NCI-H1105 treated with DMSO at 0.1 percent for 48 hours (cell line): ENCODE results near the gene RELL1.

Experiments used
- DNase-seq: peaks from one replicate; lab custom pipeline; 2025; lab: John Stamatoyannopoulos, UW

Gene RELL1, protein sequence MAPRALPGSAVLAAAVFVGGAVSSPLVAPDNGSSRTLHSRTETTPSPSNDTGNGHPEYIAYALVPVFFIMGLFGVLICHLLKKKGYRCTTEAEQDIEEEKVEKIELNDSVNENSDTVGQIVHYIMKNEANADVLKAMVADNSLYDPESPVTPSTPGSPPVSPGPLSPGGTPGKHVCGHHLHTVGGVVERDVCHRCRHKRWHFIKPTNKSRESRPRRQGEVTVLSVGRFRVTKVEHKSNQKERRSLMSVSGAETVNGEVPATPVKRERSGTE

DNA sequence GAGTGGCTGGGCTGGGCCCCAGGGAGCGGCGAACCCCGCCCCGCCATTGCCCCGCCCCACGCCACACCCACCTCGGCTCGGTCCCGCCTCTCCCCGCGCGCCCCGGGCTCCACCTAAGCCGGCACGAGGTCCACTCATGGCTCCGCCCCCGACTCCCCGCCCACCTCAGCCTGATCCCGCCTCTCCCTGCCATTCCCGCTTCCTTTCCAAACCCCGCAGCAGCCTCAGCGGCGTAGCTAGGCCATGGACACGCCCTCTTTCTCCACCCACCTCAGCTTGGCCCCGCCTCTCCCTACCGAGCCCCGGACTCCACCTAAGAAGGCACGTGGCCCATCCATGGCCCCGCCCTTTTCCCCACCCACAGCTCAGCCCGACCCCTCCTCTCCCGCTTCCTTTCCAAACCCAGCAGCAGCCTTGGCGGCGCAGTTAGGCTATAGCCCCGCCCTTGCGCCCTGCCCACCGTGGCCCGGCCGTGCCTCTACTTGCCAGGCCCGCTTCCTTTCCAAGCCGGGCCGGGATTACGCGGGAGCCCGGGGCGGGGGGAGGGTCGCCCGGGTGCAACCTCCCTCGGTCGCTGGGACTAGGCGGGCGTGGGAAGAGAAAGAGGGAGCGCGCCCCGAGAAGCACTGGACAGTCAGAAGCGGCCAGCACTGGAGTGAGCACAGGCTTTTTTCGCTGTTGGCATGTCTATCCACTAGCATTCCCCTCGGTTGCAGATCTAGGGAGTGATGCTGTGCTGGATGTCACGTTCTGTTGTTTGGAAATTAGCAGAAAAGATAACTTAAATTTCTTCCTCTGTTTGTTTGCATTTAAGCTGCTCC lies at the start of gene RELL1:
Gene RELL1 (minus strand): TSS at position 4 of the 821 bp plus-strand sequence. CDS start 89 bp downstream, outside the sequence.
- peak; percentile 89 for DNase-seq

DNA sequence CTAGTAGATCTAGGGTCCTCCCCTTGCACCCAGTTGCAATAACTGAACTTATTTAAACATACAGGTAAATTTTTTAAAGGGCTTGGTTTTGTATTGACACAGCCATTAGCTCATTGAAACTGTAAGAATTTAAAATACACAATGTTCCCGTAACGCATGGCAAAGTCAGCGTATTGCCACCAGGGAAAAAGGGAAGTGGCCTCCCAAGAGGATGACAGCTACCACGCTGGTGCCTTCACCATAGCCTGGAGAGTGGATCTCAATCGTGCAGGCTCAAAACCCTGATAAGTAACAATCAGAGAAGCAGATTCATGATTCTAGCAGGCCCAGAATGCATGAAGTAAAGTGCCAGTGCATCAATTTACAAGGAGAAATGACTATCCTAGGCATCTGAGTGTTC lies 49.4 kb upstream of the RELL1 start:
- DNase-seq: no peak

DNA sequence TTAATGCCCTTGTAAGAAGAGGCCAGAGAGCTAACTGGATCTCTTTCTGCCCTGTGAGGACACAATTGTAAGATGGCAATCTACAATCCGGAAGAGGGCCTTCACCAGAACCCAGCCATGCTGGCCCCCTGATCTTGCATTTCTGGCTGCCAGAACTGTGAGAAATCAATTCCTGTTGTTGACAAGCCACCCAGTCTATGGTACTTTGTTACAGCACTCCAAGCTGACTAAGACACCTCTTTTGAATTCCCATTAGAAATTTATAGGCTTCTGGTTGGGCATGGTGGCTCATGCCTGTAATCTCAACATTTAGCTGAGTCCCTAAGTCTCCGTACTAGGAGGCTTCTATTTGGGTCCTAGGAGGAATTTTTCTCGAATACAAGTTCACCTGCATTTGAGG lies 48.8 kb upstream of the RELL1 start:
- no peak for DNase-seq

DNA sequence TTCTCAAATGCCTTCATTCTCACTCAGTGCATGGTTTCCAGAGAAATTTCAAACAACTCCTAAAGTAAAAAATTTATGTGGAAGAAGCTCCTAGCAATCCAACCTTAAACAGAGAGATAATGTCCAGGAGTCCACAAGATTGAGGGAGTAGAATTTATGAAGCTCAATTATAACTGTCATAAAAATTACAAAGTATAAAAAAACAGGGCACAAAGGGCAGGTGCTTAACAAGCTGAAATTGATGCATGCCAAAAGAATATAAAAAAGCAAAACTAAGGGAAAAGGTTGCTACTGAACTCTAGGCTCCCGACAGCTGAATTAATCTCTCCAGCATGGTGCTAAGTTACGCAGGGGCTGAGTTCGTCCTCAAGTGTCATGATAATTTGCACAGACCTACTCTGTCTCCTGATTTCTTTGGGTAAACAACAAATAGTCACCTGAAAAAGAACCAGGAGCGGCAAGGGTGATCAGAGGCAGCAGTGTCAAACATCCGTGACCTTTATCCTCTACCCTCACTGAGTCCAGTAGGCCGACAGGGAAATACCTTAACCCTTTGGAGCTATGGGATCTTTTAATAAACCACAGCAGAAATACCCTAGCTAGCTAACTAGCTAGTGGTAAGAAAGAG lies 47.2 kb upstream of the RELL1 start:
- no peak for DNase-seq

DNA sequence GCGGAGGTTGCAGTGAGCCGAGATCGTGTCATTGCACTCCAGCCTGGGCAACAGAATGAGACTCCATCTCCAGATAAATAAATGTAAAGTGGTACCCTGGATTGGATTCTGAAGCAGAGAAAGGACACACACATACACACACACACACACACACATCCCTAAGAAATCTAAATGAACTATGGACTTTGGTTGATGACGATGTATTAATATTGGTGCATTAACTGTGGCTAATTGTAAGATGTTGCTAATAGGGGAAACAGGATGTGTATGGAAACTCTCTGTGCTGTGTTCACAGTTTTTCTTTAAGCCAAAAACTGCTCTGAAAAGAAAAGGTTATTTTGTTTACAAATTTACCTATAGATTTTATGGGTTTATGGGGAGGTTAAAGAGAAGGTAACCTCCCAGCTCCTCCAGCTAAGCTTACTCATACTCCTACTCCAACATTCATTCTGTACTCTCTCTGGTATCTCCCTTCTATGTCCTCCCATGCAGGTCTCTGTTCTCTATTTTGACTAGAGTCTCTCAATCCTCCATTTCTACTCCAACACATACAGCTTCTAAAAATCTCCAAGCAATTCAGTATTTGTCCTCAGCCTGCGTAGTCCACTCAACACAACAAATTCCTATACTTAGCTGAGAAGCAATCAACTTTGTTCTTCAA lies 46.5 kb upstream of the RELL1 start:
- no peak for DNase-seq

DNA sequence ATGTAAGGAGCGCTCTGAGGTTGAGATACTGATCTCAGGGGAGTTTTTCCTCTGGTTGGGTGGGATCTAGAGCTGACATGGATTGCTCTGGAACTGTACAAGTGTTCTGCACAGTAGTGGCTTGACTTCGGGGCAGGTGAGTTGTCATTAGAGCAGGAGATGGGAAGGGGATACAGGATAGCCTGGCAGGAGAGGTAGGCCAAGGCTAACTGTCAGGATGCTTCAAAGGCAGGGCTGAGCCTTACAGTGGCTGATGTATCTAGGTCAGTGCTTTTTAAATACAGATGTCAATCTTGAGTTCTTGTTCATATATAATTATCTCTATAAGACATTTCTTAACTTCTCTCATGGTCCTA lies 43.5 kb upstream of the RELL1 start:
- DNase-seq: no peak

DNA sequence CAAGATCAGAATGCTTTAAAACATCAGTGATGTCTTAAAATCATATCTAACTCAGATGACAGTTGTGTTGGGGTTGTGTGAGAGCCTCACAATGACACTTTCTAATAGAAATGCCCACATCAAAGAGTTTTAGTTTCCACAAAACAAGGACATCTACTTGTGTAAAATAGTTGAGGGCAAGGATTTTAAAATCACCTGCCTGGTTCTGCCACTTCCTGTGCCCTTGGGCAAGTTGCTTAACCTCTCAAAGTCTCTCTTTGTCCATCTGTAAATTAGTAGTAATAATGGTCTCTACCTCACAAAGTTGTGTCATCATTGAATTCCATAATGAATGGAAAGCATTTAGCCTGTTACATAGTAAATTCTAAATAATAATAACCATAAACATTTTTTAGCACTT lies 41.9 kb upstream of the RELL1 start:
- no peak for DNase-seq

DNA sequence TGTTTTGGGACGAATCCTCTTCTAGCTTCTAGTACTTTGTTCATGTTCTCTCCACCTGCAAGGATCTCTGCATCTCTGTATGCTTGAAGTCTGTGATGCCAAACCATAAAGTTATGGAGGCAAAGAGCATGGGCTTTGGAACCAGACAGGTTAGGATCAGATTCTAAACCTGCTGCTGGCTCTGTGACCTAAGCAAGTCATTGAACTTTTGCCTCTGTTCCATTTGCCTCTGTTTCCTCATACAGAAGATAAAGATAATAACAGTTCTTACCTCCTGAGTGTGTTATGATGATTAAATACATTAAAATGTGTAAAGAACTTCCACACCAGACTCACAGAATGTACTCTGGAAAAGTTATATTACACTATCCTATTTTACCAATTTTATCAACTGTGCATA lies 41.5 kb upstream of the RELL1 start:
- DNase-seq: no peak

DNA sequence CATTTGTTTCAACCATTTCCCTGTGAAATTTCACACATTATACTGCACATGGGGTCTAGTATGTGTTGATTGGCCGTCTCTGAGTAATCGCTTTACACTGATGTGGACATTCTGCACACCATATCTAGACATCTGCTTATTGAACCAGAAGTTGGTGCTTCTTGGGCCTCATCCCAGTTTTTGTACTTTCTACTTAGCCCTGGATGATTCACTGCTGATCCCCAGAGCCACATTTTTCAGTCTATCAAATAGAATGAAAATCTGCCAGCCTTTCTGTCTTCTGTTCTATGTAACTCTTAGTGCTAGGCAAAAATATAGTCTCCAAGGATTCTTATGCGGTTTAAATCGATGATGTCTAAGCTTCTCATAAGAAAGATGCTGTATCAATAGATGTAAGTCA lies 40.5 kb upstream of the RELL1 start:
- no peak for DNase-seq

DNA sequence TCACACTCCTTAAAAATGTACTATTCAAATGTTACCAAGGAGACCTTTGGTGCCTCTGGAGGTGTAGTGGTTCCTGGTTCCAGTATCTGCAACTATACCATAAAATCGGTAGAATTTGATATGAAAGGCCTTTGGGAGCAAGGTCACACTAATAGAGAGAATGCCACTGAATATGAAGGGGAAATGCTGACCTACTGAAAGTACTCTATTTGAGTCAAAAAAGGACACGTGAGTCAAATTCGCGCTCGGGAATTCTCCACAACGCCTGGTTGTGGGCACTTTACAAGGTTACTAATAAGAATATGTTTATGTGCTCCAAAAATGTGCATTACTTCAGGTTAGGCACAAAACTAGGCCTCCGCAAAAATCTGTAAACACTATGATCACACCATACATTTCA lies 39.5 kb upstream of the RELL1 start:
- no peak for DNase-seq

DNA sequence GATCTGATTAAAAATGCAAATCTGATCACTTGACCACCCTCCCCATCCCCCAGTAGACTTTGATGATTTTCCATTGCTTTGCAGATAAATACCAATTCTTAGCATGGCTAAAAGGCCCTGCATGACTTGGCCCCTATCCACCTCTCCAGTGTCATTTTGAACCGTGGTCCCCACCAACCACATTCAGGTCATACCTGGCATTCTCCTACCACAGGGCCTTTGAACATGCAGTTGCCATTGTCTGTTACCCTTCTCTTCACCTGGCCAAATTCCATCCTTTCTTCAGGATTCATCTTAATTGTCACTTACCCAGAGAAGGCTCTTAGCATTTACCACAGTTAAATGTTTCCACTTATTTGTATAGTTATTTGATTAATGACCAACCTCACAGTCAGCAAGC lies 36.9 kb upstream of the RELL1 start:
- no peak for DNase-seq

DNA sequence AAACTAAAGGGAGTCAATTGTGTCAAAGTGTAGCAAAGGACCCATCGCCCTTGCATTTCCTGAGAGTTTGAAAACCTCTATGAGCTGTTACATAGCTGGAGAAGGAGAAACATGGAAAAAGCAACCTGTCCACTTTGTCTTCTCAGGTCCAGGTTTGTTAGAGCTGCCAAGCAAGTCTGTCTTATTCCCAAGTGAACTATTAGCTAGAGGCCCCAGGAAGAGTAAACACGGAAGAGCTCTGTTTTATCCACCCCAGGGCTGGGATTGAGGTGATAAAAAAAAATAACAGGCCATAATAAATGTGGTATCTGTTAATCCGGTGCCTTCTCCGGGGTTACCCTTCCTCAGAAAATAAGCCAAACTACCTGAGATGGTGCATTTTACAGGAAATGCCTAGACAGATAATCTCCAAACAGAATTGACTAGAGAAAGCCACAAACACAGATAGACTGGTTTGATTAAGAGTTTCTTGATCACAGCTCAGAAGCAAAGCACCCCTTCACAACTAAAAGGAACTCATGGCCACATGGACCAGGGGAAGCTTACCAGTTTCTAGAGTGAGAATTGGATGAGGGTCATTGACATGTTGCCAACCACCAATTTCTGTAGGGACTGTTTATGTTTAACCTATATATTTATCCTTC lies 35.9 kb upstream of the RELL1 start:
- no peak for DNase-seq

DNA sequence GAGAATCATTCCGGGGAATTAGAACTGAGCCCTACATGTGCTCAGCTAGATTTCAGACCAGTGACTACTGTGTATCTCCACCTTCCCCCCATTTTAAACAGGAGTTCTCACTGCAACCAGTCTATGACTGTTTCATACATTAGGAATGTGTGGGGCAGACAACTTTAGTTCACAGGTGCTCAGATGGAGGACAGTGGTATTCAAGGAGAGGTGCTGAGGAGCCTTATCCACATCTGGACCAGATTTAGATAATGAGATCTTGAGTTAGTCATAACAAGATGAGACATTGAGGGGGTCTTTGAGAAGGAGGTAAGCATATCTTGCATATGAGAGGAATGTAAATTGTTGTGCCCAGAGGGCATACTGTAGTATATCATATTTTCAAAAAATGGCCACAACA lies 32.8 kb upstream of the RELL1 start:
- no peak for DNase-seq

DNA sequence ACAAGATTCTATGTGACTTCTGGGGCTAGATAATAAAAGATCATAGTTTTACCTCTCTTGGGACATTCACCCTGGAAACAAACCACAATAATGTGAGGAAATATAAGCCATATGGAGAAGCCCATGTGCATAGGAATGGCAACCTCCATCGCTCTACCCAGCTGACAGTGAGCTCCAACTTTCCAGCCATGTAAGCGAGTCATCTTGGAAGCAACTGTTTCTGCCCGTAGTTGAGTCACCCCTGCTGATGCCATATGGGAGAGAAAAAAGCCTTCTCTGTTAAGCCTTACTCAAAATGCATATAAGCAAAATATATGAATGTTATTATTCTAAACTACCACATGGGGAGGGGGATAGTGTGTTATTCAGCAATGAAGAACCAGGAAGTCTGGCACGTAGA lies 31.4 kb upstream of the RELL1 start:
- no peak for DNase-seq

DNA sequence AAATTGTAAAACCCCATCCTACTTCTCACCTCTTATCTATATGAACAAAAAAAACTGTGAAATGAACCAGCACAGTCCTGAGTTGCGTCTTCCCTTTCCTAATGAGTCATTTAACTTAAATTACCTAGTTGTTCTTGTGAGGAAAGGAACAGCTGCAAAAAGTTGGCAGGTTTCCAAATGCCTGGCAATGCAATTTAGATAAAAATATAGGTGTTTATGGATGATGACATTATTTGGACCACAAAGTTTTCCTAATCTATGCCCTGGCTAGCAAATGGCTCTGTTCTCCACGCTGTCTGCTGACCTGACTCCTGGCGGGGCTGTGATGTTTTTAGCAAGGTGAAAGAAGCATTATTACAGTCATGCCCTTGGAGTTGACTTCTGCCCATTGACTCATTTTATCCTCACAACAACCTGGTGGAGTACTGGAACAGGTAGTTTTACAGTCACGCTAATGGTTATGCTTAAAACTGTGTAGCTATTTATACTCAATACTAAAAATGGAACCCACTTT lies 29.8 kb upstream of the RELL1 start:
- DNase-seq: peak; percentile 73

DNA sequence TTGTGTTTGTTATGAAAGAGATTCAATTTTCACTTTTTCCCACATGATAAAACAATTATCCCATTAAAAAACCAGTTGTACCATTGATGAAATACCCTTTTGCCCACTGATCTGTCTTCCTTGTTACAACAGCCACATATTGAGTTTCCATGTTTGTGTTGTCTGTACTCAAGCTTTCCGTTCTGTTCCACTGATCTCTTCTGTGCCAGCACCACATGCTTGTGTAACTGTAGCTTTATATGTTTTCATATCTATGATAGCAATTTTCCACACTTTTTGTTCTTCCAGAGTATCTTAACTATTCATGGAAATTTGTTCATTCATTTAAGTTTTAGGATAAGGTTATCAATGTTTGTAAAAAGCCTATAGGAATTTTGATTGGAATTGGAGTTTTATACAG lies 24.3 kb upstream of the RELL1 start:
- DNase-seq: no peak

DNA sequence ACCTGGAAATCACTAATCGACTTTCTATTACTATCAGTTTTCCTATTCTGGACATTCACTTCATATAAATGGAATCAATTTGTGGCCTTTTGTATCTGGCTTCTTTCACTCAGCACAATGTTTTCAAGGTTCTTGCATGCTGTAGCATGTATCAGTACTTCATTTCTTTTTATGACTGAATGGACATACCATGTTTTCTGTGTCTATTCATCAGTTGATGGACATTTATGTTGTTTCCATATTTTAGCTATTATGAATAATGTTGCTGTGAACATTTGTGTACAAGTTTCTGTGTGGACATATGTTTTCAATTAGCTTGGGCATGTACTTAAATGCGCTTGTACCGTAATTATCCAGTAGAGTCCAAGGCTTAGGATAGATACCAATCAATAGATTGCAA lies 19.9 kb upstream of the RELL1 start:
- DNase-seq: no peak

DNA sequence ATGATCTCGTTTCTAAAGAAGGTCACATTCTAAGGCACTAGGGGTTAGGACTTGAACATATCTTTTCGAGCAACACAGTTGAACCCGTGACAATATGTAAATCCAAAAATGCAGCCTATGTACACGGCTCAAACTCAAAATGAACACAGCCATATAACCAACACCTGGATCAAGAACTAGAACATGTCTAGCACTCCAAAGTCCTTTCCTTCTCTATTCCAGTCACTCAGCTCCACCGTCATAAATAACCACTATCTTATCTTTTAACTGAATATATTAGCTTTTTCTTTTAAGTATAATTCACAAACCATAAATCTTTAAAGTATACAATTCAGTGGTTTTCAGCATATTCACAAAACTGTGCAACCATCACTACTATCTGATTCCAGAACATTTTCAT lies 19.4 kb upstream of the RELL1 start:
- no peak for DNase-seq

DNA sequence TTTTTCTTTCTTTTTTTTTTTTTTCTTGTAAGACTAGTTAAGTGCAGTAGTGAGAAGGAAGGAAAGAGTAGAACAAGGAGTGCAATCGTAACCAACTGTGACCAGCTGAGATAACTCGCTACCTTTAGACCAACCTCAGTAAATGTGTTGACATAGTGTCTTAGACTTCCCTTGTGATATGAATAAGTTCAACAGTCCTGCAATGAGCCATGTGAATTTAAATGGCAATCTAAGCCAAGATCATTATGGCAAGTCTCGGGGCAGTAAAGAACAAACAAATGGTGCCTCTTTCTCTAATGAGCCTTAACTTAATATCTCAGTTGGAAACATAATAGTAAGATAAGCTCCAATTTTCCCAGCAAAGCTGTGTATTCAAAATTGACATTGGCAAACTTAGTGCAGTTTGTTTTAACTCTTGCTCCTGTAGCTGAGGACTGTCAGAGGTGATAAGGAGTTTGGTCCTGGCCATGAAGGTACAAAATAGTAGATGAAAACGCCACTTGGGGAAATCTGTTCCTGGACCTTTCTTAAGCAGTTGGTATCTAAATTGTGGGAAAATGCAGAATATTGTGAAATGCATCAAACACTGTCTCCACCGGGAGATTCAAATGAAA lies 13.8 kb upstream of the RELL1 start:
- no peak for DNase-seq

DNA sequence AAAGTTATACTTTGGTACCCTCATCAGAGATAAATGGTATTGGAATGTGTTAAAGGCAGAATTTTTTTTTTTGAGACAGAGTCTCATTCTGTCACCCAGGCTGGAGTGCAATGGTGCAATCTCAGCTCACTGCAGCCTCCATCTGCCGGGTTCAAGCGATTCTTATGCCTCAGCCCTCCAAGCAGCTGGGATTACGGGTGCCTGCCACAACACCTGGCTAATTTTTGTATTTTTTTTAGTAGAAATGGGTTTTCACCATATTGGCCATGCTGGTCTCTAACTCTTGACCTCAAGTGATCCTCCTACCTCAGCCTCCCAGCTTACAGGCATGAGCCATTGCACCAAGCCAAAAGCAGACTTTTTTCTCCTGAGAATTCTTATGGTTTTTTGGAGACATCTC lies 11.4 kb upstream of the RELL1 start:
- no peak for DNase-seq

DNA sequence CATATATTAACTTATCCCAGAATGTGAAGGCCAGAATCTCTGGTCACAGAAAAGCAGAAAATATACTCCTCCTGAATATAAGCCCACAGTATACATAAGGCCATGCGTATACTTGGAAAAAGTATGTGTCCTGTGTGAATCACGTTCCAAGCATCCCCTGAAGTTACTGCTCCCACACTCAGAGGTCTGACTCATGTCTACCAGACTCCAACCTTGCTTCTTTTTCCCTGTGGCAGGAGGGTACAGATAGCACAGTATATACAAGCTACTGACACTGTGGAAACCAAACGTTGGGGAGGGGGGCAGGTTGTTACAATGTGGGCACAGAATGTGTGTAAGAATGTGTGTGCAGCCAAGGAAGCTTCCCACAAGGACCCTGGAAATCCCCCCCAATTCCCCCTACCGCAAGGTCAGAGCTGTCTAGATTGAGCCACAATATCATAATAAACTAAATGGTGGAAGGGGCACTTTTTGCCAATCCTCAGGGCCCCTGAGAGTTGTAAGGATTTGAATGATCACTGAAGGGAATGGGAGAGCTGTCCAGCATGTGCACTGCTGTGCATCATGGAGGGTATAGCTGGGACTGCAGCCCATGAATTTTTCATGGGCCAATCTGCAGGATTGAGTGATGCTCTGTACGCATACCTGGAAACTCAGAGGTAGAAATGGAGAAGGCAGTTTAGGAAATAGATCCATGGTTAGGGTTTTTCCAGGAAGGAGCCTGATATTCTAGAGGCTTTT lies 7.4 kb upstream of the RELL1 start:
- no peak for DNase-seq
